Putamen (tissue), 1 donor: ENCODE measurements around the gene ST7L.
A peak's percentile ranks its signal among the peaks of the same experiment; 100 is the strongest.

Experiments
- DNase-seq: peaks from one replicate; pipeline ENCODE4 v3.0.0-alpha.2; 2016; ENCODE audit warnings: low spot score

The ST7L gene

DNA sequence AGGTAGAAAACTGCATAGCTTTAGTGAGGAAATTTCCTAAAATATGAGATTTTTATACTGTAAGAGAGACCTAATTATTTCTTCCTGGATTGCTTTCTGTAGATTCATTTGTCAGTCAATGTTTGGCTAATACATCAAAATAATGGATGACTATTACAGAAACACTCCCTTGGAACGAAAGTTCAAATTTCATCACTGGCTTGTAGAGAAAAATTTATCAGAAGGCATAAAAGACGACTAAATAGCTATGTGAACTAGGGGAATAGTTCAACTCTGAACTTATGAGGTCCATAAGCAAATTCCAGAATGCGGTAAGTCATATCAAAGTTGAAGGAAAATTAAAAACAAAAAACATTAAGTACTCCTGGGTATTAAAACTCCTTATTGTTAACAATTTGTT, 74.2 kb downstream of the ST7L start:
- DNase-seq: no peak

DNA sequence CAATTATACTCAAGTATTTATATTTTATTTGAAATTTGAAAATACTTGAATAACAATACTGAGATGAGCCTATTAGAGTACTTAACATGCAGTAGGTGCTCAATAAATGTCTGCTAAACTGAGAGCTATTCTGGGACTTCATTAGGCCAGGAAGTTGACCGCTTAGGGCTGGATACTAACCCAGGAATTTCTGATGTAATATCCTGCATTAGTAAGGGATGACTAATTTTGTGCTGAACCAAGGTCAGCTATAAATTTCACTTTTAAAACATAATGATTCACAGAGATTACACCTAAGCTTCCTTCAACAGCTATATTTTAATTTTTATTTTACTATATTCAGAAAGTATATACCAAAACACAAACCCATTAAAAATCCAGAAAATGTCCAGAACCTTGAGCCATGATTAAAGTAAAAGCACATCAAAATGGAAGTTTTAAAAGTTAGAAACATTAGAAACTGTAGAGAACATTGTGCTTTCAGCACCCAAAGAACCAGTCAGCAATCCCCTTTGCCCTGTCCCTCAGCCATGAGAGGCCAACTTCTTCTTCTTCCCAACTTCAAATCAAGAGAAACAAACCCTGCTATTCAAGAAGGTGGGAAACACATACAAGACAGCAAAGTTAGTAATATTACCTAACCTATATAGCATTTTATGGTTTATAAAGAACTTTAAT, 74.8 kb downstream of the ST7L start:
- DNase-seq: no peak

DNA sequence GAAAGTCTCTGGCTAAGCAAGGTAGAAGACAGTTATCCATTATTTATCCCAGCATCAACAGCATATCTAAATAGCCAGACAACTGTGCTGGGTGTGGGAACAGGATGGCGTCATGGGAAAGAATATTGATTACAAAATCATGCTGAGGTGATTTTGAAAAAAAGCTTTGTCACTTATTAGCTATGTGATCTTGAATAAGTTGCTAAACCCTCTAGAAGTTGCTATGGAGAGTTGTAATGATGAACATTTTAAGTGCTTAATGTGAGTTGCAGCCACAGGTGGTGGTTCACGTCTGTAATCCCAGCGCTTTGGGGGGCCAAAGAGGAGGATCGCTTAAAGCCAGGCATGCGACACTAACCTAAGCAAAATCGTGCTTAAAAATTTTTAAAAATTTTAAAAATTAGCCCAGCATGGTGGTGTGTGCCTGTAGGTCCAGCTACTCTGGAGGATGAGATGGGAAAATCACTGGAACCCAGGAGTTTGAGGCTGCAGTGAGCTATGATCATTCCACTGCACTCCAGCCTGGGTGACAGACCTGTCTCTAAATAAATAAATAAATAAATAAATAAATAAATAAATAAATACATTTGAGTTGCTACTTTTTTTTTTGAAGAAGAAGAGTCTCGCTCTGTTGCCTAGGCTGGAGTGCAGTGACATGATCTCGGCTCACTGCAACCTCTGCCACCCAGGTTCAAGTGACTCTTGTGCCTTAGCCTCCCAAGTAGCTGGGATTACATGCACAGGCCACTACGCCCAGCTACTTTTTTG, 76.6 kb downstream of the ST7L start:
- no peak for DNase-seq

DNA sequence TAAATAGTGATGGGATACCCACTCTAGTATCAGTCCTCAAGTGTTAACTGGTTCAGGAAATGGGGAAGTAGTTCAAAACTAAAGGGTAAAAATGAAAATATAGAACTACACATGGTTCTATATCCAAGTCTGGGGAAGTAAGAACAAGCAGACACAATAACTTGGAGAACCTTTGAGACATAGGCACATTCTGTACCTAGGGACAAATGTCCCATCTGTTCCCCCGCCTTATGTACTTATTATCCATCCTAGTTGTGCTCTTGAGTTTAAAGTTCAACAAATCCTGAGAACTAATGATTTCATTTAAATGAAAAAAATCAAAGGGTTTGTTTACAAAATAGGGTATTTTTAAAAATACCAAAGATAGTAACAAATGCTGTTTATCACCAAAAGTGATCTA, 77.6 kb downstream of the ST7L start:
- no peak for DNase-seq

DNA sequence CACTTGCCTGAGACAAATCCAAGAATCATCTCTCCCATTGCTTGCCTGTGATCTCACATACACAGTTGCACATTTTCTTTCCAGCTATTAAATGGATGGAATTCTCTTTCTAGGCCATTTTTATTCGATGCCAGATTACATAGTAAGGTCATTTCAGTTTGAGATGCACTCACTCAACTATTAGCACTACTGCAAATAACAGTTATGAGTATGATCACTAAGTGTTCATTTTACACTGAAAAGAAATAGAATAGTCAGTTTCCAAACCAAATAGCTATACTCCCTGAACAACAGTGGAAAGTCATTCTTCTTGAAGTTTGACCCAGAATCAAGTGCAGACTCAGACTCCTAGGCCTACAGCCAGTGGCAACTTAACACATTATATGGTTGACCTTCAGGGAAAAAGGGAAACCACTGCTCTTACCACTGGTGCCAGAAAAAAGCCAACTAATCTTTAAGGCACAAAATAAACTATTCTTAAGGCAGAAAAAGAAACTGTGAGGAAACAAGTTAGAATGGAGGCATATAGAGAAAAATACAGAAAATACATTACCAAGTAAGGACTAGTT, 78.6 kb downstream of the ST7L start:
- DNase-seq: no peak

DNA sequence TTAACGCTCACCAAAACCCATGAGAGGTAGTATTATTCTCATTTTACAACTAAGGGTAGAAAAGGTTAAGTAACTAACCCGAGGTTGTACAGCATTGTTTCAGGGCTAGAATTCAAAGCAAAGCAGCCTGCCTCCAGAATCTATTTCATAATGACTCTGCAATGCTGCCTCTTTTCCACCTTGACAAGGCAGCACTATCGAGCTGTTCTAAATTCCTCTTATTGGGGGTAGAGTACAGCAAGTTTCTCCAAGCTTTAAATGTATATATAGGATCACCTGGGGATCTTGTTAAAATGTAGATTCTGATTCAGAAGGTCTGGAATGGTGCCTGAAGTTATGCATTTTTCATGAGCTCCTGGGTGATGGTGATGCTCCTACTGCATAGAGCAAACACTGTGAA, 80.1 kb downstream of the ST7L start:
- DNase-seq: peak; percentile 67

DNA sequence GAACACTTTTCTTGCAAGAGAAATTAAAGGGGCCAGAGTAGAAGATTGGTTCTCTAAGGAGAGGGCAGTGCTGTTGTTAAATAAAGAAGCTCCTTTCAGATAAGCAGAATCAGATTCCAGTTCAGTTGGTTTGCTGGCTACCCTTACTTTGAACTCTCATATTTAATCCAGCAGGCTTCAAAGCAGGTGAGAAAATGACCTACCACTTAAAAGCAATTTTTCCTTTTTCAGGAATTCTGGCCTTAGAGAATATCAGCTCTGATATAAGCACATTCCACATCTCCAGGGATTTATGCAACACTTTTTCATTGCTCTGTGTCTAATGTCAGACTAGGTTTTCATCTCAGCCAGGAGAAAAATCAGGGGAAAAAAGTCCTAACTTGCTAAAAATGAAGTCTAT, 81.5 kb downstream of the ST7L start:
- DNase-seq: no peak

DNA sequence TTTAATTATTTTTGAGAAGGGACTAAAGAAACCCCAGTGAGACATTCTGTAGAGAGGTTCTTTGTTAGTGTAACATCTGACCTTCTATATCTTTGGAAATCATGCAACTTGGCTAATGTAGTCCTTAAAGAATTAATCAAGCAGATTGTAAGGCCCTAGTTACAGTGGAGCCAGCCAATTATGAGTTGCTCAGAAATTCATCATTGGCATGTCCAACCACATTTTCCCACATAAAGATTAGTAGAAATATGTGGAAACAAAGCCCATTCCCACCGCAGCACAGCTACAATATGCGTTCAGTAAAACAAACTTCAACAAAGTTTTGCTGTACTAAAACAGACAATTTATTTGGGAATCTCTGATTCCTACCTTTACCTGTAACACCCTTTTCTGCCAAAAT, 82.4 kb downstream of the ST7L start:
- no peak for DNase-seq

DNA sequence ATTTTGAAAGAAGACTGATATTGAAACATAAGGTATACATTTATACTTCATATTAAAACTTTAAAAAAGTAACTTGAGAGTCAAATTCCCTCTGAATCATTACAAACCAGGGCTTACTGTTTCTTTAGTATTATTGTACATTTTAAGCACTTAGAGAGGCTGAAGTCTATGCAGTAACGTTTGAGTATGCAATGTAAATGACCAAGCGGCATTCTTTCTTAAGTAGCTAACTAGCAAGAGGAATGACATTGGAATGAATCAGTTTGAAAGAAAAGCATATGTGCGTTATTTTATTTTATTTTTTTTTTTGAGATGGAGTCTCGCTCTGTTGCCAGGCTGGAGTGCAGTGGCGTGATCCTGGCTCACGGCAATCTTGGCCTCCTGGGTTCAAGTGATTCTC, 85.9 kb downstream of the ST7L start:
- no peak for DNase-seq

DNA sequence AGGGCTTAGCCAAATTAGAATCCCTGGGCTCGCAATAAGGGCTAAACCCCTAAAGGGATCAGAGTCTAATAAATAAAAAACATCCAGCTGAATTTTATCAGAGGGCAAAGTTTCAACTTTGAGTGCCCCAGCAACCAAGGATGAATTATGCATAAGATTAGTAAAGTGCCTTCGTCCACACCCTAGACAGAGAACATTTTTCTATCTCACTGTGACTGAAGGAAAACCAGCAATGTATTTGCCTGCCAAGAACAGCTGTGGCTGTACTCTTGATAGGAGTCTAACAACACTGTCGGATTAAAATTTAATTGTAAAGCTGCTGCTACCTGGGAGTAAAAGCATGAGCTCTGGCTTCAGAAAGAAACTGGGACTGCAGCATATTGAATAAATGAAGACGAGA, 86.9 kb downstream of the ST7L start:
- DNase-seq: no peak

DNA sequence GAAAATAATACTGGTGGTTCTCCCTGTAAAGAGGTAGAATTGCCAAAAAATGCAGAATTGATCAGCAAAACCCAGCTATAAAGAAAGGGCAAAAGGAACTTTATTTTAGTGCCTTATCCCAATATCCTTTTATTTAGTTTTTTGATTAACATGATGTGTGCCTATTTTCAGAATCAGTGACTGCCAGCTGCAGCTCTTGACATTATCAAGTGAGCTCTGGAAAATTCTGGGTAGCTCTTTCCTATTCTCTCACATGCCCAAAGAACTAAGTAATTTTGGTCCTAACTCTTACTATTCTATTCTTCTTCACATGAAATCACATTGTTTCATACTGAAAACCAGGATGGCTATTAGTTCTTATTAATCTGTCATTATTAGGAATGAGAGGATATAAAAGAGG, 88.1 kb downstream of the ST7L start:
- no peak for DNase-seq

DNA sequence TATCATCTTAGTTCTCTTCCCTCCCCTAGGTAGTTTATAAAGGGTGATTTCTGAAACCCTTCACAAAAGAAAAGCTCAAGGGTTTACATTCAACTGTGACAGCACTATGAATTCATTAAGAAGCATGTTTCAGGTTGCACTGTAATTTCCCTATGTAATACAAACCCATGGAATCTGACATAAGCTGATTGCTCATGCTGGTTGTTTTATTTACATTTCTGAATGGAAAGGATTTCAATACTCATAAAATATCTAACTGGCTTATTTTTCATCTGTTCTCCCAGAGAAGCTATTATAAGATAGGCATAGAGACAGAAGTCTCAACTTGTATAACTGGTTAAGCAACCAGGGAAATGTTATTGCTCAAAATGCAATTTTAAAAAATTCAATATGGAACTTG, 89.6 kb downstream of the ST7L start:
- no peak for DNase-seq

DNA sequence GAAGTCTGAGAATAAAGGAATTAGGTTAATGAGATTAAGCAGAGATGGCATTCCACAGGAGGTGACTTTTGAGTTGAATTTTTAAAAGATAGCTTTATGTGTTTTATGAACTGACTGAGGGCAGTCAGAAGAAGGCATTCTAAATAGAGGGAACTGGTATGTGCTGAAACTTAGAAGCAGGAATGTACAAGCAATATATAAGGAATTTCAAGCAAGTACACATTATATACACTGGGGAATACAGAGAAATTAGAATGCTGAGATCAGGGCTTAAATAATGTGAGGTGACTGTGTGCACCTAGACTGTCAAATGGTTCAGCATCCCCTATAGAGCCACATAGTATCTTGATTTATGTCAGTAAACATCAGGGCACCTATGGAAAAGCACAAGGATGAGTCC, 90.9 kb downstream of the ST7L start:
- no peak for DNase-seq

DNA sequence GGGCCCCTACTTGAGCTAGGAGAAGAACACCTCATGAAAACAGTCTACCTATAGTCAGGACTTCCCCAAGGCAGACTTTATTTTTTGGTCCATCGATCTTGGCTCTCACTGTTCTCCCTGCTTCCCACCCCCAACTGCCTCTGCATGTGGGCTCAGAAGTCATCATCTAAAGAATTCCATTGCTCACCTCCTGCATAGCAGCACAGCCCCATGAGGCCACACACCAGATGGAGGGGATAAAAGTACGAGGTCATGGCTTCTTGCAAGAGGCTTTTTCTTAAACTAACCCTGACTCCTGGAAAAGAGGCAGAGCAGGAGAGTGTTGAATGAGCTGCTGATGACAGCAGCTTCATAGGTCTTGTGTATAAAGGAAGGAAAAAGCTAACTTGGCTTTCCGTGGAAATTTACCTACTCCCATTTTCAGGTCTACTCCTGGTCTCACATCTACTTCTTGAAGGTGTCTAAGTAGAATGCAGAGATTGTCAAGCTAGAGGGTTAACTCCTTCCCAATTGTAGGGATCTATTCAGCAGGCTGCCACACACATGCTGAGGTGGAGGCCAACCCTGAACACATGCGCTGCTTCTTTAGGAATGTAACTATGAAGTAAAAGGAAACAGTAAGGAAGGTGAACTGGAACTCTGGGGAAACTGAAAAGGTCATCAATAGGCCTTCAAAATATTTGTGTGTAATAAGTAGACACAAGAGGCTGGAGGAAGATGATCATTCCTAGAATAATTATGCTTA, 91.5 kb downstream of the ST7L start:
- DNase-seq: no peak

DNA sequence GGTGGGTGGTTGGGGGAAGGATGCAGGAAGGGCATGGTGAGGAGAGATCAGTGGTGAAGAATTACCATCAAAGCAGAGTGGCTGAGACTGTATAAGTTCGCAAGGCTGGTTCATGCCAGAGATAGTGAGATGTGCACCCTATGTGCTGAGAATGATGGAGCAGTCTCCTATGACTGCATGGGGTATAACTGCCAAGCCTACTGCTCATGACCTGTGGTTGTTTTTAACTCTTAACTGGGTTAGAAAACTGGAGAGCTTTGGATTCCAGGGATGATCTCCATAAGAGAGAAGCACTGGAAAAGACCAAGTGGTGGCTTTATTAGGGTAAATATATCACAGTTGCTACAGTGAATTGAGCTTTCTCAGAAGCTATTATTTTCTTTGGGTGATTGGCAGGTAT, 94.0 kb downstream of the ST7L start:
- no peak for DNase-seq

DNA sequence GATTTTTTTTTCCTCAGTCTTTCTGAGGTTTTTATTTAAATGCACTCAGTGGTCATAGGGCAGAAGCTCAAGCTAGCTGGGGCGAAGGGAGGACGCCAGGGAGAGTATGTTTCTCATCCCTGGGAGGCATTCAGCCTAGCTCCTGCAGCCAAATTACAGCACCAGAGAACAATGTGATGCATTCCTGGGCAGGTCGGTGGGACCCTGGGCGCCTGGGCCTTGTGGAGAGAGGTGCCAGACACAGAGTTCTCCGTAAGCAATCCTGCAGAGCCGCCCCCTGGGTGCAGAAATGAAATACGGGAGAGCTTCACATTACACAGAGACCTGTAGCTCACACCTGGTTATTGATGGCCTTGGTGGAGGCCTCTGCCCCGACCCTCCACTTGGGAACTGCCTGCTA, 94.7 kb downstream of the ST7L start:
- DNase-seq: no peak

DNA sequence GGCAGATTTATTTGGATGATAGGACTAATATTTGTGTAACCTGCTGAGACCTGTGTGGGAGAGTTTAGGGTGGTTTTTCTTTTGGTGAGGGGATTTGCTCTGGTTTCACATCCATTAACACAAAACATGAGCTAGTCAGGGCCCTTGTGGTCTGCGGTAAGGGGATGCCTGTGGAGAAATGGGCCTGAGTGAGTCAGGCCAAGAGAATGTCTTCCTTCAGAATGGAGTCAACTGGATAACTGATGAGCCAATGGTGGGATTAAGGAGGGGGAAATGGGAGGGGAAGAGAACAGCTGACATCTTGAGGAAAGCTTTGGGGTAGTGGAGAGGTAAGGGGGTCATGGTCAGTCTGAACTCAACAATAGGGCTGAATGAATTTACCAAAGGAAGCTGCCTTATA, 96.3 kb downstream of the ST7L start:
- no peak for DNase-seq

DNA sequence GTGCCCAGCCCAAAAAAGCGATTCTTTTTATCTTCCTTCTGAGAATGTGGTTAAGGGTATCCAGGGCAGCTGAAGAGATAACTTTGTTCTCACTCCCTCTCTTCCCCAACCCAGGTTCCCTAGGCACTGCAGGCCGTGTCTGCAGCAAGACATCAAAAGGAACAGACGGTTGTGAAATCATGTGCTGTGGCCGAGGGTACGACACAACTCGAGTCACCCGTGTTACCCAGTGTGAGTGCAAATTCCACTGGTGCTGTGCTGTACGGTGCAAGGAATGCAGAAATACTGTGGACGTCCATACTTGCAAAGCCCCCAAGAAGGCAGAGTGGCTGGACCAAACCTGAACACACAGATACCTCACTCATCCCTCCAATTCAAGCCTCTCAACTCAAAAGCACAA, 98.8 kb downstream of the ST7L start:
- DNase-seq: no peak

DNA sequence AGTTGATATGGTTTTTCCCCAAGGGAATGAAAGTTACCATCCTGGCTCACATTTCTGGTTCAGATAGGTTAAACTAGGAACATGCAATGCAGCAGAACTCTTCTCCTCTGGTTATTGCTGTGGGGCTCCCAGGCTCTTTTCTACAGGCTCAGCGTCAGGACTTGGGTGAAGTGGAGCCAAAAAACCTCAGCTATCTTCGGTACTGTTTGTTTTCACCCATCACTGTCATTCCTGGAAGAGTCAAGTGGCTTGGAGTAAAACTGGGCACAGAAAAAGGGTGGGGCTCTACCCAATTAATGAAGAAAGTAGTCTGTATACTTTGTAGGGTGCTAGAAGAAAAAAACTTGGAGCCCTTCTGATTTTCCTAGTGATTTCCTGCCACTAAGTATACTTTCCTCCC, 100.8 kb downstream of the ST7L start:
- DNase-seq: no peak

DNA sequence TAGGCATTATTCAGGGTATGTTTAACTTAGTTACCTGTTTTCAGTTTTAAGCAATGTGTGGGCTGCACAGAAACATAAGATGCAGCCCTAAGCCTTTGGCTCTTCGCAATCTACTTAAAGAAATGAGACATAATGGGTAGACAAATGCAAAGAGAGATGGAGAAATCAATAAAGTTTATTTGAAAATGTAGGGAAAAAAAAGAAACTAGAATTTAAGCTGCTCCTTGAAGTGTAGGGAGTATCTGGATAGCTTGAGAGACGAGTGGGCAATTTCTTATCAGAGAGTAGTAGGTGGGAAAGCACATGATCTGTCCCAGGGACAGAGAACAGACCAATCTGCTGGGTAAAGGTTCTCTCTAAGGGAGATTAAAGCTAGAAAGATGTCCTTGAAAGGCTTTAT, 101.3 kb downstream of the ST7L start:
- no peak for DNase-seq

DNA sequence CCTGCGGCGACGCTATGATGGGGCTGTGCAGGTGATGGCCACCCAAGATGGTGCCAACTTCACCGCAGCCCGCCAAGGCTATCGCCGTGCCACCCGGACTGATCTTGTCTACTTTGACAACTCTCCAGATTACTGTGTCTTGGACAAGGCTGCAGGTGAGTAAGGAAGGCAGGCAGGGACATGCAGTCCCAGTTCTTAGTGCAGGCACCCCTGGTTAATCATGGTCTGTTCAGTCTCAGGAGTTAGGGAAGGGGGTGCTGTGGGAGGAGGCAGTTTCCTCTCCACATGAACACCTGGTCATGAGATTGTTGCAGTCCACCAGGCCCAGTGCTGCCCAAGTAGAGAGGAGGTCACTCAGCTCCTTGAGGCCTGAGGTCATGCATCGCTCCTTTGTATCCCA, 101.7 kb downstream of the ST7L start:
- no peak for DNase-seq

DNA sequence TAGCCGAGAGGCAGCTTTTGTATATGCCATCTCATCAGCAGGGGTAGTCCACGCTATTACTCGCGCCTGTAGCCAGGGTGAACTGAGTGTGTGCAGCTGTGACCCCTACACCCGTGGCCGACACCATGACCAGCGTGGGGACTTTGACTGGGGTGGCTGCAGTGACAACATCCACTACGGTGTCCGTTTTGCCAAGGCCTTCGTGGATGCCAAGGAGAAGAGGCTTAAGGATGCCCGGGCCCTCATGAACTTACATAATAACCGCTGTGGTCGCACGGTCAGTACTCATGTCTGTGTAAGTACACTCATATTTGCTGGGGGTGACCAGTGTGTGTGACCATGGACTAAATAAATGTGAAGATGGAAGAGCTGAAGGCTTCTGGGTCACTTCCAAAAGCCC, 102.8 kb downstream of the ST7L start:
- no peak for DNase-seq
